Activated naive CD4-positive, alpha-beta T cell treated with anti-CD3 and anti-CD28 coated beads for 36 hours (primary cell): ENCODE results near the gene AMY2B. TPM values are rescaled to one million over a fixed set of nuclear protein-coding genes. Genes with fewer than 3 reads are reported as not detected.

Source experiments
- total RNA-seq, 2 experiments: library from RNA; stranded (reverse); gene quantifications; one replicate each; pipeline ENCODE4 v1.2.3, GENCODE V29; 2021

Gene AMY2B
- total RNA-seq, 2 experiments from 2014 or later, result 2.9 to 4.1 TPM

Other genes starting within 250 kb of the AMY2B start
- 10 to 100 TPM; 14.8 to 15.5 TPM for gene RNPC3, start 45.9 kb upstream of the AMY2B start, total RNA-seq
- not detected for gene AMY2A, start 45.8 kb downstream of the AMY2B start, total RNA-seq
- gene AMY1A, start 84.2 kb downstream of the AMY2B start, total RNA-seq, result not detected
- not detected for gene AMY1B, start 124.6 kb downstream of the AMY2B start, total RNA-seq
- not detected for gene AMY1C, start 178.3 kb downstream of the AMY2B start, total RNA-seq